ENCODE measurements around the gene CACNA2D1.

GRCh38 chr7:82204694-82205093, 238.9 kb downstream of the CACNA2D1 start:
- TF ChIP-seq, protein P1, sequence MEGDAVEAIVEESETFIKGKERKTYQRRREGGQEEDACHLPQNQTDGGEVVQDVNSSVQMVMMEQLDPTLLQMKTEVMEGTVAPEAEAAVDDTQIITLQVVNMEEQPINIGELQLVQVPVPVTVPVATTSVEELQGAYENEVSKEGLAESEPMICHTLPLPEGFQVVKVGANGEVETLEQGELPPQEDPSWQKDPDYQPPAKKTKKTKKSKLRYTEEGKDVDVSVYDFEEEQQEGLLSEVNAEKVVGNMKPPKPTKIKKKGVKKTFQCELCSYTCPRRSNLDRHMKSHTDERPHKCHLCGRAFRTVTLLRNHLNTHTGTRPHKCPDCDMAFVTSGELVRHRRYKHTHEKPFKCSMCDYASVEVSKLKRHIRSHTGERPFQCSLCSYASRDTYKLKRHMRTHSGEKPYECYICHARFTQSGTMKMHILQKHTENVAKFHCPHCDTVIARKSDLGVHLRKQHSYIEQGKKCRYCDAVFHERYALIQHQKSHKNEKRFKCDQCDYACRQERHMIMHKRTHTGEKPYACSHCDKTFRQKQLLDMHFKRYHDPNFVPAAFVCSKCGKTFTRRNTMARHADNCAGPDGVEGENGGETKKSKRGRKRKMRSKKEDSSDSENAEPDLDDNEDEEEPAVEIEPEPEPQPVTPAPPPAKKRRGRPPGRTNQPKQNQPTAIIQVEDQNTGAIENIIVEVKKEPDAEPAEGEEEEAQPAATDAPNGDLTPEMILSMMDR (IDR thresholded peaks at IDR 0.05): no peak
- no peak for TF ChIP-seq POLR2A (IDR thresholded peaks at IDR 0.05; ENCODE audit: low read depth)
- no peak for TF ChIP-seq POLR2AphosphoS5 (IDR thresholded peaks at IDR 0.05)
- TF ChIP-seq EP300 (IDR thresholded peaks at IDR 0.05): no peak
